Stimulated activated CD4-positive, alpha-beta T cell treated with anti-CD3 and anti-CD28 coated beads, Interleukin-15, amount 100 ng/mL, for 1 hour (primary cell): ENCODE measurements around the gene CD274.
"Not testable (repeated sequence)": the region's sequence is repeated elsewhere in the genome, so short reads cannot be mapped to it uniquely, and the experiment has no call there.

Source experiments
- DNase-seq, 2 donors: peaks; one replicate each; pipeline ENCODE4 v3.0.0-alpha.2; 2020; ENCODE audit warnings: low read depth in 1 of 2, low spot score in 1 of 2

CD274 gene

DNA sequence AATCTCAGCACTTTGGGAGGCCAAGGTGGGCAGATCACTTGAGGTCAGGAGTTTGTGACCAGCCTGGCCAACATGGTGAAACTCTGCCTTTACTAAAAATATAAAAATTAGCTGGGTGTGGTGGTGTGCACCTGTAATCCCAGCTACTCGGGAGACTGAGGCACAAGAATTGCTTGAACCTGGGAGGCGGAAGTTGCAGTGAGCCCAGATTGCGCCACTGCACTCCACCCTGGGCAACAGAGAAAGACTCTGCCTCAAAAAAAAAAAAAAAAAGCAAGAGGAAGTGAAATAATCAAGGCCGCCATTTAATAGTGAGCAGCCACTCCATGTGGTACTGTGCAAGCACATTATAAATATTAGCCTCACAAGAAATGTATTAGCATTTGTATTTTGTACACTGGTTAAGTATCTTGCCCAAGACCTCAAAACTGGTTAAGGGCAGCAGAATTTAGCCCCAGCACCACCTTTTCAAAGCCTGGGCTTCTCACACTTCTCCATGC, 14.5 kb downstream of the CD274 start:
- DNase-seq: not testable (repeated sequence)

- DNase-seq: no peak
These were observed 15.7 kb downstream of the CD274 start for GRCh38 chr9:5466005-5466404.

DNA sequence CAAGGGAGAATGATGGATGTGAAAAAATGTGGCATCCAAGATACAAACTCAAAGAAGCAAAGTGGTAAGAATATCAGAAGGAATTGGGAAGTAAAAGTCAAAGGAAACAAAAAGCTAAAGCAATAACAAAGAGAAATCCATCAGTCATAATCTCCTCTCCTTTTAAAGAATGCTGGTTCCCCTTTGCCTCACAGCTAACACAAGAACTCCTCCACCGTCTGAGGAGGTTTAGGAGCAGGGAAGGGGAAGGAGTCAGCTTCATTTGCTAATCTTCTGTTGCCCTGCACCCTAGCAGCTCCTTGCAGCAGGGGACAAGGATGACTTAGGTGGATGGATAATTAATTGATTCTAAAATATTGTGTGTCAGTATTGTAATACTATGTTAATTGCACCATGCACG, 16.4 kb downstream of the CD274 start:
- DNase-seq: no peak

DNA sequence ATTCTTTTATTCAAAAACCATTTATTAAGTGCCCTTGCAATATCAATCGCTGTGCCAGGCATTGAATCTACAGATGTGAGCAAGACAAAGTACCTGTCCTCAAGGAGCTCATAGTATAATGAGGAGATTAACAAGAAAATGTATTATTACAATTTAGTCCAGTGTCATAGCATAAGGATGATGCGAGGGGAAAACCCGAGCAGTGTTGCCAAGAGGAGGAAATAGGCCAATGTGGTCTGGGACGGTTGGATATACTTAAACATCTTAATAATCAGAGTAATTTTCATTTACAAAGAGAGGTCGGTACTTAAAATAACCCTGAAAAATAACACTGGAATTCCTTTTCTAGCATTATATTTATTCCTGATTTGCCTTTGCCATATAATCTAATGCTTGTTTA, 18.5 kb downstream of the CD274 start:
- DNase-seq: no peak

- DNase-seq: no peak
These were observed 19.8 kb downstream of the CD274 start for GRCh38 chr9:5470122-5470521.

GRCh38 chr9:5470816-5471215, 20.5 kb downstream of the CD274 start:
- DNase-seq: no peak

DNA sequence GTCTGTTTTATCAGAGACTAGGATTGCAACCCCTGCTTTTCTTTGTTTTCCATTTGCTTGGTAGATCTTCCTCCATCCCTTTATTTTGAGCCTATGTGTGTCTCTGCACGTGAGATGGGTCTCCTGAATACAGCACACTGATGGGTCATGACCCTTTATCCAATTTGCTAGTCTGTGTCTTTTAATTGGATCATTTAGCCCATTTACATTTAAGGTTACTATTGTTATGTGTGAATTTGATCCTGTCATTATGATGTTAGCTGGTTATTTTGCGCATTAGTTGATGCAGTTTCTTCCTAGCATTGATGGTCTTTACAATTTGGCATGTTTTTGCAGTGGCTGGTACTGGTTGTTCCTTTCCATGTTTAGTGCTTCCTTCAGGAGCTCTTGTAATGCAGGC, 25.3 kb downstream of the CD274 start:
- not testable (repeated sequence) for DNase-seq

- DNase-seq: no peak
These were observed 27.9 kb downstream of the CD274 start for GRCh38 chr9:5478206-5478605.

DNA sequence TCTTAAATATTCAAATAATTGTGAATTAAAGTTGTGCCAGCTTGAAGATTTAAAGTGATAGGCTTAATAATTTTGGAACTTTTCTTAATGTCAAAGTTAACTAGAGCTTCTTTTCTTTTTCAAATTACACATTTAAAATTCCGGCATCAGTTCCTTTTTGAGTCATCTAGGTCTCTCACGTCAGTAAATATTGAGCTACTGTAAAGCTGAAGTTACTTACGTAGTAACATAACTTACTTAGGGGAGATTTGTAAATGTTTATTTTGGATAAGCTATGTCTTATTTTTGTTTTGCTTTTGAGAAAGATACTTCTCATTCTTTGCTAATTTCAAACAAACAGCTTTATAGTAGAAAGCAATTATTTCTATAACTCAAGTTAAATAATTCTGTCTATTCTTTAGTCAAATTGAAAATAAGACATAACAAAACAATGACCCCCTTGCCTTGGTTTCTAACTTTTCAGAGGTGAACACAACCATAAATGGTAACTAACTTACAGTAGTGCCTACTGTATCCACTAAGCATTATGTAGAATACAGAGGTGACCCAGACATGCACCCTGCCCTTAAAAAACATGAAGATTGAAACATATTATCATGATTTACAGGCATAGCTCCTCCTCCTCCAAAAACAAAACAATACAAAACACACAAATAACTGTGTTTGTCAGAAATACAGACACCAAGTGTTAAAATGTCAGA, 29.8 kb downstream of the CD274 start:
- DNase-seq: no peak

GRCh38 chr9:5480919-5481318, 30.6 kb downstream of the CD274 start:
- DNase-seq: no peak

GRCh38 chr9:5481322-5482040, 31.1 kb downstream of the CD274 start:
- no peak for DNase-seq

- DNase-seq: no peak
These were observed 31.9 kb downstream of the CD274 start for GRCh38 chr9:5482194-5482593.

DNA sequence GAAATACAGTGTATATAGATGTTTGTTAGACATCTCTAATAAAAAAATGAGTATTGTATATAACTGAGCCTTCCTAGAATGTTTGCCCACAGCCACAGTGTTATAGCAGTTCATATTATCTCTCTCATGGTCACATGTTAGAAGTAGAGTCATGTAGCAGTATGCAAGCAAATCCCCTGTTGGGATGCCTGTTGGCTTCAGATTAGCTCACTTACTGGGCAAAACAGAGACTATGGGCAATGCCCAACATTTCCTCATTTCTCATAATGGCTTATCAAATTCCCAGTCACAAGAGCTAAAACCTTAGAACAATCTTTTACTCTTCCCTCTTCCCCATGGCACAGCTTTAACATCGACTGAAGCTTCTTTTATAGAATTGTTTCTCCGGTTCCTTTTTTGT, 33.0 kb downstream of the CD274 start:
- DNase-seq: no peak

GRCh38 chr9:5485378-5486085, 35.2 kb downstream of the CD274 start:
- no peak for DNase-seq

- no peak for DNase-seq
These were observed 36.6 kb downstream of the CD274 start for GRCh38 chr9:5486988-5487387.

- no peak for DNase-seq
These were observed 38.1 kb downstream of the CD274 start for GRCh38 chr9:5488221-5489008.

DNA sequence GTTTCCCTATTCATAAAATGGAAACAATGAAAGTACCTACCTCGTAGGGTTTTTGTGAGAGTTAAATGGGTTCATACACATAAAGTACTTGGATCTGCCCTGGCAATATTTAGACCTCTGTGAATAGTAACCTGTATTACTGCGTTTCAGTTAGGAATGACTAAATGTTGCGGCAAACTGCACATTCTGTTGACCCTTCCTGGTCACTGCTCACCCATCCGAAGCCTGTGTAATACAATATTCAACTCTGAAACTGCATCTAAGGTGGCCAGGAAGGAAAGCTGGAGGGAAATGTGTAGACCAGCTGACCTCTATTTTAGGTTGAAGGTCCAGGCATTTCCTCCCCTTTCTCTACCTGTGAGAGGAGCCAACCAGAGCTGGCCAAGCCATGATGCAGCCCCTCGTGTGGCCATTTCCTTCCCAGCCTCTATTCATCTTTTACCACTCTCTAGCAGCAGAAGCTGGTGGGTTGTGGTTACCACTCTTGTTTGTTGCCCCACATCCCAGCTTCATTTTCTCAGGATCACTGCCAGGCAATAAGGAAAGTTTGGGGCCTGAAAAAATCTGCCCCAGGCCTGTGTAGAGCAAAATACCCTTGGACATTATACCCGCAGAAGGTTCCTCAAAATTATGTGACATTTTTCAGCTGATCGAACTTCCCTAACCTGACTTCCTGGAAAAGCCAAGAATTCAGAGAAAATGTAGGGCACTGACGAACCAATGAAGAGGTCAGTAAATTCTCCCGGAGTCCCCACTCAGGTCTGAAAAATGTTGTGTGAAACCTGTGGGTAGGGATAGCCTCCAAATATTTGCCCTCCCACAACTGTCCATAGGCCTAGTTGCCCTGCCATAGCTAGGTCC, 39.5 kb downstream of the CD274 start:
- no peak for DNase-seq

DNA sequence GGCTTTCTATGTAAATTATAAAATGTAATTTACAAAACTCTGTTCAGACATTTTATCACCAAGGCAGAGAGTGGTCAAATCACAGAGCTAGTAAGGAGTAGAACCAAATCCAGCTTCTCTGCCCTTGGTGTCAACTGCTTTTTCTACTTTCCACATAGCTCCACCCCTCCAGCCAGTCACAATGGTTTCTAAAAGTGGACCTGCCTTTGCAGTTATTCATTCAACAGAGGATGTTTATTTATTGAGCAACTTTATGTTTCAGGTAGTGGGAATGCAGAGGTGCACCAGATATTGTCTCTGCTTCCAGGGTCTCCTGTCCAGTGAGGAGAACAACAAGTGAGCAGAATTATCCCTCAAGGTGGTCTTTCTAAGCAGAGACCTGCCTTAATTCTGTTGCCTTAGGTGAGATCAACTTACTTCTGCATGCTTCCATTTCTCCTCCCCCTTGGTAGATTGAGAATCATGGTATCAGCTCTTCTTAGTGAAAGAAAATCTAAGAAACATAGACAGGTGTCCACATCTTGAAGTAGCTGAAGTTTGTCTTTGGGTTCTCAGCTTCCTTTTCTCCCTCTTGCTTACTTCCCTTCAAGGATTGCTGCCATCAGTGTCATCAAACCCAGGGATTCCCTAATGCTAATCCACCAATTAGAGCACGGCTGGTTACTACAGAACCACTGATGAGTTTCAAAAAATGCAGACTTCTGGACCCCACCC, 42.8 kb downstream of the CD274 start:
- no peak for DNase-seq

- DNase-seq: no peak
These were observed 43.6 kb downstream of the CD274 start for GRCh38 chr9:5493679-5494511.
